ENCODE results near the gene SYP.

SYP gene

GRCh38 chrX:49165901-49166881, 33.8 kb downstream of the SYP start:
- Histone ChIP-seq H3K27me3 (ENCODE audit: control insufficient read depth in 1 of 2, insufficient read depth in 1 of 2, low read length in 2 of 2) (no peaks in the 10 kb centered on the region), H2AK5ac (ENCODE audit: low read length, severe bottlenecking) (no peak overlapping the region), H2BK12ac (ENCODE audit: low read length in 2 of 2) (peak overlapping the region in 1 of 2 experiments; percentile 54), H3K4me2 (ENCODE audit: low read length, poor library complexity, severe bottlenecking) (peak overlapping the region; percentile 70), H3K36me3 (ENCODE audit: control insufficient read depth in 1 of 2, insufficient read depth in 2 of 2, low read depth in 1 of 2, low read length in 2 of 2) (no peaks in the 10 kb centered on the region), H3K27ac (ENCODE audit: low read length, poor library complexity, severe bottlenecking) (peak overlapping the region; percentile 73), H2BK120ac (ENCODE audit: low read depth, low read length) (peak overlapping the region; percentile 19), H3K18ac (ENCODE audit: low read depth in 1 of 2, low read length in 2 of 2) (peak overlapping the region; percentile 62 to 76), H3K79me1 (replicated peaks; ENCODE audit: low read length, poor library complexity, severe bottlenecking) (no peaks in the 10 kb centered on the region), H3K4me3 (ENCODE audit: insufficient read depth in 1 of 2, low read depth in 1 of 2, low read length in 2 of 2) (peak overlapping the region in 1 of 2 experiments; percentile 75), H3K14ac (ENCODE audit: low read length in 2 of 2) (peak overlapping the region in 1 of 2 experiments; percentile 32), H4K91ac (ENCODE audit: low read length) (peak overlapping the region; percentile 61), H2BK5ac (ENCODE audit: low read depth, low read length, poor library complexity, severe bottlenecking) (peak overlapping the region; percentile 69), H3K4me1 (ENCODE audit: control insufficient read depth, insufficient read depth, low read depth, low read length) (peaks cover 8% of the 10 kb centered on the region), H2AFZ (ENCODE audit: low read depth, low read length) (peak overlapping the region; percentile 46), H3K23ac (ENCODE audit: low read length in 2 of 2) (no peak overlapping the region), H4K8ac (ENCODE audit: low read length) (peak overlapping the region; percentile 77), H3K4ac (ENCODE audit: low read depth in 1 of 2, low read length in 2 of 2) (peak overlapping the region; percentile 67 to 73), H2BK15ac (ENCODE audit: low read depth, poor library complexity, severe bottlenecking) (peak overlapping the region; percentile 94), H3K9me3 (ENCODE audit: control insufficient read depth, low read length) (no peaks in the 10 kb centered on the region), H3K9ac (ENCODE audit: low read length) (peak overlapping the region; percentile 88)
- WGBS = 12% methylated on average over 26 of the region's 61 CpGs
- DNase-seq = peak; percentile 76

DNA sequence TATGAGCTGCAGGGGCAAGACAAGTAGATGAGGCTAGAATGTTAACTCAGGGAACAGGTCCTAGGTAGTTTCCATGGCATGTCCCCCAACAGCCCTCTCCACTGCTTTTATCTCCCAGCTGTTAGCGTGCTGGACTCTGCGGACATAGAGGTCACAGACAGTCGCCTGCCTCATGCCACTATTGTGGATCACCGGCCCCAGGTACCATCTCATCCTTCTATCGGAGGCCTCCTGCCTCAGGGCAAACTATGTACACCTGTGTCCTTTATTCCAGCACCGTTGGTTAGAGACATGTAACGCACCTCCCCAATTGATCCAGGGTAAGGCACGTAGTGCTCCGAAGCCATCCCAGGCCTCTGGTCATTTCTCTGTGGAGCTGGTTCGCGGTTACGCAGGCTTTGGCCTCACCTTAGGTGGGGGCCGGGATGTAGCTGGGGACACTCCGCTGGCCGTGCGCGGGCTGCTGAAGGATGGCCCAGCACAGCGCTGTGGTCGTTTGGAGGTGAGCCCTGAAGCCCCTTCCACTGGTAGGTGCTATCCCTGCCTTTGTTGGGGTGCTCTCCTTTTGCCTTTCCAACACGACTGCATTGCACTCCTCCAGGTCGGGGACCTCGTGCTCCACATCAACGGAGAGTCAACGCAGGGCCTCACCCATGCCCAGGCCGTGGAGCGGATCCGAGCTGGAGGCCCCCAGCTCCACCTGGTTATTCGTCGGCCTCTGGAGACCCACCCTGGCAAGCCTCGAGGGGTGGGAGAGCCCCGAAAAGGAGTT, 35.2 kb downstream of the SYP start:
- no peak overlapping the region for H3K23ac ChIP-seq (ENCODE audit: low read length in 2 of 2)
- no peak overlapping the region for H2AFZ ChIP-seq (ENCODE audit: low read depth, low read length)
- H3K4ac ChIP-seq (ENCODE audit: low read depth in 1 of 2, low read length in 2 of 2) = no peak overlapping the region
- WGBS = 98% methylated on average over 31 of the region's 31 CpGs
- no peaks in the 10 kb centered on the region for H3K79me1 ChIP-seq (replicated peaks; ENCODE audit: low read length, poor library complexity, severe bottlenecking)
- peak overlapping the region in 1 of 2 experiments; percentile 90 for H2BK12ac ChIP-seq (ENCODE audit: low read length in 2 of 2)
- no peak overlapping the region for H3K4me2 ChIP-seq (ENCODE audit: low read length, poor library complexity, severe bottlenecking)
- peak overlapping the region; percentile 68 for H4K91ac ChIP-seq (ENCODE audit: low read length)
- no peak overlapping the region for H3K9ac ChIP-seq (ENCODE audit: low read length)
- H3K14ac ChIP-seq (ENCODE audit: low read length in 2 of 2) = no peak overlapping the region
- H2BK5ac ChIP-seq (ENCODE audit: low read depth, low read length, poor library complexity, severe bottlenecking) = no peak overlapping the region
- peak overlapping the region; percentile 14 for H3K27ac ChIP-seq (ENCODE audit: low read length, poor library complexity, severe bottlenecking)
- no peak overlapping the region for H3K4me3 ChIP-seq (ENCODE audit: insufficient read depth in 1 of 2, low read depth in 1 of 2, low read length in 2 of 2)
- H2AK5ac ChIP-seq (ENCODE audit: low read length, severe bottlenecking) = no peak overlapping the region
- no peak overlapping the region for H2BK15ac ChIP-seq (ENCODE audit: low read depth, poor library complexity, severe bottlenecking)
- peaks cover 8% of the 10 kb centered on the region for H3K4me1 ChIP-seq (ENCODE audit: control insufficient read depth, insufficient read depth, low read depth, low read length)
- no peak overlapping the region for H2BK120ac ChIP-seq (ENCODE audit: low read depth, low read length)
- no peaks in the 10 kb centered on the region for H3K27me3 ChIP-seq (ENCODE audit: control insufficient read depth in 1 of 2, insufficient read depth in 1 of 2, low read length in 2 of 2)
- H3K36me3 ChIP-seq (ENCODE audit: control insufficient read depth in 1 of 2, insufficient read depth in 2 of 2, low read depth in 1 of 2, low read length in 2 of 2) = no peaks in the 10 kb centered on the region
- peak overlapping the region in 1 of 2 experiments; percentile 24 for H3K18ac ChIP-seq (ENCODE audit: low read depth in 1 of 2, low read length in 2 of 2)
- H4K8ac ChIP-seq (ENCODE audit: low read length) = no peak overlapping the region
- no peaks in the 10 kb centered on the region for H3K9me3 ChIP-seq (ENCODE audit: control insufficient read depth, low read length)
- DNase-seq = no peak

- H3K27me3 ChIP-seq (ENCODE audit: control insufficient read depth in 1 of 2, insufficient read depth in 1 of 2, low read length in 2 of 2) = no peaks in the 10 kb centered on the region
- H4K8ac ChIP-seq (ENCODE audit: low read length) = peak overlapping the region; percentile 96
- 3% methylated on average over 62 of the region's 69 CpGs for WGBS
- H3K23ac ChIP-seq (ENCODE audit: low read length in 2 of 2) = no peak overlapping the region
- H3K4me2 ChIP-seq (ENCODE audit: low read length, poor library complexity, severe bottlenecking) = peak overlapping the region; percentile 50
- H2BK12ac ChIP-seq (ENCODE audit: low read length in 2 of 2) = no peak overlapping the region
- peak overlapping the region; percentile 23 for H2AFZ ChIP-seq (ENCODE audit: low read depth, low read length)
- H3K14ac ChIP-seq (ENCODE audit: low read length in 2 of 2) = no peak overlapping the region
- DNase-seq = peak; percentile 84
- no peak overlapping the region for H2BK15ac ChIP-seq (ENCODE audit: low read depth, poor library complexity, severe bottlenecking)
- H3K4me3 ChIP-seq (ENCODE audit: insufficient read depth in 1 of 2, low read depth in 1 of 2, low read length in 2 of 2) = peak overlapping the region; percentile 53 to 73
- H3K4me1 ChIP-seq (ENCODE audit: control insufficient read depth, insufficient read depth, low read depth, low read length) = peaks cover 8% of the 10 kb centered on the region
- H3K27ac ChIP-seq (ENCODE audit: low read length, poor library complexity, severe bottlenecking) = peak overlapping the region; percentile 85
- H2AK5ac ChIP-seq (ENCODE audit: low read length, severe bottlenecking) = no peak overlapping the region
- H3K9ac ChIP-seq (ENCODE audit: low read length) = peak overlapping the region; percentile 82
- no peaks in the 10 kb centered on the region for H3K36me3 ChIP-seq (ENCODE audit: control insufficient read depth in 1 of 2, insufficient read depth in 2 of 2, low read depth in 1 of 2, low read length in 2 of 2)
- H3K79me1 ChIP-seq (replicated peaks; ENCODE audit: low read length, poor library complexity, severe bottlenecking) = no peaks in the 10 kb centered on the region
- no peak overlapping the region for H2BK120ac ChIP-seq (ENCODE audit: low read depth, low read length)
- H3K4ac ChIP-seq (ENCODE audit: low read depth in 1 of 2, low read length in 2 of 2) = peak overlapping the region in 1 of 2 experiments; percentile 41
- H3K18ac ChIP-seq (ENCODE audit: low read depth in 1 of 2, low read length in 2 of 2) = peak overlapping the region; percentile 54 to 78
- H2BK5ac ChIP-seq (ENCODE audit: low read depth, low read length, poor library complexity, severe bottlenecking) = no peak overlapping the region
- H3K9me3 ChIP-seq (ENCODE audit: control insufficient read depth, low read length) = no peaks in the 10 kb centered on the region
- peak overlapping the region; percentile 61 for H4K91ac ChIP-seq (ENCODE audit: low read length)
Measured at GRCh38 chrX:49163555-49164419, 36.2 kb downstream of the SYP start.

All from mesenchymal stem cell (in vitro differentiated cells and primary cell).